PC-9 (cell line): Measurements from ENCODE around the gene HDAC1. TPM values are rescaled to one million over a fixed set of nuclear protein-coding genes. Genes with fewer than 3 reads are reported as not detected.

Experiments
- BruUV-seq: library from RNA; stranded (reverse); fragments of 400-500 nt; replicated peaks from 2 replicates; lab custom pipeline; 2021; lab: Mats Ljungman, UMichigan
- CTCF ChIA-PET: fragments of 300-600 bp; sonication (Branson Sonifier 250); formaldehyde crosslinking; loops from one replicate; lab custom pipeline; 2022; ENCODE audit warnings: antibody characterized with exemption; lab: Charles Lee
- POLR2A ChIA-PET: fragments of 300-600 bp; sonication (Branson Sonifier 250); formaldehyde crosslinking; loops from one replicate; lab custom pipeline; 2022; ENCODE audit warnings: antibody characterized with exemption; ENCODE audit not compliant: unreplicated experiment; lab: Charles Lee
- DNase-seq, 2 experiments: peaks; one replicate each; pipeline versions ENCODE4 v3.0.0 to v3.0.0-alpha.2; 2015 to 2022; ENCODE audit warnings: mixed read lengths in 1 of 2
- H2AFZ ChIP-seq: fragments of 200-600 bp; sonication (generic); 2 replicates; pipeline ENCODE4 v1.8.1; 2017; ENCODE audit warnings: antibody characterized with exemption
- H3F3A ChIP-seq: fragments of 200-600 bp; sonication (generic); 2 replicates; pipeline ENCODE4 v1.8.1; 2017; ENCODE audit warnings: antibody characterized with exemption, mild to moderate bottlenecking, low read depth; ENCODE audit not compliant: insufficient read depth
- H3K27ac ChIP-seq: fragments of 200-600 bp; sonication (generic); 2 replicates; pipeline ENCODE4 v1.6.1; 2016; ENCODE audit warnings: mixed run types
- H3K27me3 ChIP-seq: fragments of 200-600 bp; sonication (generic); 2 replicates; pipeline ENCODE4 v1.6.1; 2016; ENCODE audit warnings: low read depth, mixed run types; ENCODE audit not compliant: insufficient read depth
- H3K36me3 ChIP-seq: fragments of 200-600 bp; sonication (generic); 2 replicates; pipeline ENCODE4 v1.6.1; 2016; ENCODE audit warnings: low read depth, mixed run types
- H3K4me1 ChIP-seq: fragments of 200-600 bp; sonication (generic); replicated peaks from 2 replicates; pipeline ENCODE4 v1.6.1; 2016; ENCODE audit warnings: mixed run types; ENCODE audit not compliant: insufficient read depth
- H3K4me2 ChIP-seq: fragments of 200-600 bp; sonication (generic); 2 replicates; pipeline ENCODE4 v1.6.1; 2017; ENCODE audit warnings: mixed run types
- H3K4me3 ChIP-seq: fragments of 200-600 bp; sonication (generic); 2 replicates; pipeline ENCODE4 v1.6.1; 2016; ENCODE audit warnings: mixed run types
- H3K79me2 ChIP-seq: fragments of 200-600 bp; sonication (generic); 2 replicates; pipeline ENCODE4 v1.6.1; 2017; ENCODE audit warnings: low read depth, mixed run types
- H3K9me2 ChIP-seq: fragments of 200-600 bp; sonication (generic); 2 replicates; pipeline ENCODE4 v1.8.1; 2017; ENCODE audit warnings: mild to moderate bottlenecking; ENCODE audit not compliant: insufficient read depth
- H3K9me3 ChIP-seq: fragments of 200-600 bp; sonication (generic); 2 replicates; pipeline ENCODE4 v1.8.1; 2016; ENCODE audit warnings: low read depth; ENCODE audit not compliant: insufficient read depth
- H4K20me1 ChIP-seq: fragments of 200-600 bp; sonication (generic); 2 replicates; pipeline ENCODE4 v1.8.1; 2017; ENCODE audit not compliant: insufficient read depth
- CTCF ChIP-seq: fragments of 200-600 bp; sonication (generic); conservative IDR thresholded peaks from 2 replicates; pipeline ENCODE4 v1.6.1; 2017; ENCODE audit warnings: mixed run types, antibody characterized with exemption, mild to moderate bottlenecking, moderate library complexity
- EZH2 ChIP-seq: fragments of 200-600 bp; sonication (generic); IDR thresholded peaks from 2 replicates; pipeline ENCODE4 v1.8.0; 2017; ENCODE audit warnings: antibody characterized with exemption, low read depth
- intact Hi-C: fragments of 100-400 bp; cut with micrococcal nuclease; formaldehyde crosslinking; loops from one replicate; pipeline ENCODE4 v1.10.0; 2022; ENCODE audit not compliant: unreplicated experiment
- total RNA-seq: library from RNA; stranded (reverse); gene quantifications from 2 replicates; pipeline ENCODE4 v1.2.3, GENCODE V29; 2021

HDAC1 gene
- total RNA-seq, 1 experiment from 2014 or later = 171 TPM

- DNase-seq = no peak
- Histone ChIP-seq H3K27ac (no peak overlapping the region), H2AFZ (peak overlapping the region; percentile 96; the same call in 1 of the 2 replicates), H3K9me3 (no peaks in the 10 kb centered on the region), H4K20me1 (no peaks in the 10 kb centered on the region), H3K79me2 (no peaks in the 10 kb centered on the region), H3K4me2 (peak overlapping the region; percentile 93), H3K36me3 (no peaks in the 10 kb centered on the region), H3K9me2 (no peaks in the 10 kb centered on the region), H3K27me3 (no peaks in the 10 kb centered on the region), H3K4me1 (peaks cover 14% of the 10 kb centered on the region; the same call in 1 of the 2 replicates), H3F3A (peaks cover 10% of the 10 kb centered on the region; the same call in 1 of the 2 replicates), H3K4me3 (peak overlapping the region; percentile 74)
- POLR2A ChIA-PET = interaction anchor here (0.6 kb wide), 1 partner anchor 28 kb away, joined by 9 read pairs; no protein-coding TSS in a partner anchor
- TF ChIP-seq EZH2 = no peak
- TF ChIP-seq CTCF = no peak
- CTCF ChIA-PET = interaction anchor here (1.0 kb wide), 1 partner anchor 137 kb away, joined by 3 read pairs; no protein-coding TSS in a partner anchor
- intact Hi-C loops = loop anchor here (5.0 kb wide), 1 partner anchor 340 kb away; the partner anchor contains the start of gene KHDRBS1
- BruUV-seq = TSS peak; percentile 51
These were observed 60.4 kb downstream of the HDAC1 start for GRCh38 chr1:32352239-32352745.

- no peaks in the 10 kb centered on the region for H3K27me3 ChIP-seq
- H3K79me2 ChIP-seq = no peaks in the 10 kb centered on the region
- CTCF ChIA-PET = interaction anchor here (1.0 kb wide), 1 partner anchor 137 kb away, joined by 3 read pairs; no protein-coding TSS in a partner anchor
- TF ChIP-seq CTCF = no peak
- no peak for TF ChIP-seq EZH2
- intact Hi-C loops = loop anchor here (5.0 kb wide), 1 partner anchor 341 kb away; the partner anchor contains the start of gene KHDRBS1
- H3F3A ChIP-seq = peaks cover 10% of the 10 kb centered on the region; the same call in 1 of the 2 replicates
- H3K4me3 ChIP-seq = no peak overlapping the region; the same call in 1 of the 2 replicates
- POLR2A ChIA-PET = interaction anchor here (0.6 kb wide), 1 partner anchor 29 kb away, joined by 9 read pairs; no protein-coding TSS in a partner anchor
- peaks cover 14% of the 10 kb centered on the region; the same call in 1 of the 2 replicates for H3K4me1 ChIP-seq
- no peaks in the 10 kb centered on the region for H3K9me3 ChIP-seq
- no peaks in the 10 kb centered on the region for H3K9me2 ChIP-seq
- no peaks in the 10 kb centered on the region for H4K20me1 ChIP-seq
- peak overlapping the region; percentile 93 for H3K4me2 ChIP-seq
- no peaks in the 10 kb centered on the region for H3K36me3 ChIP-seq
- no peak overlapping the region for H3K27ac ChIP-seq
- DNase-seq = no peak
- H2AFZ ChIP-seq = no peak overlapping the region
- BruUV-seq = no TSS peak
These were observed 61.0 kb downstream of the HDAC1 start for GRCh38 chr1:32352831-32353383.

GRCh38 chr1:32353431-32353830, 61.5 kb downstream of the HDAC1 start:
- Histone ChIP-seq H2AFZ (no peak overlapping the region), H3K27me3 (no peaks in the 10 kb centered on the region), H3K79me2 (no peaks in the 10 kb centered on the region), H3F3A (peaks cover 15% of the 10 kb centered on the region; the same call in 1 of the 2 replicates), H3K36me3 (no peaks in the 10 kb centered on the region), H3K4me1 (peaks cover 14% of the 10 kb centered on the region; the same call in 1 of the 2 replicates), H3K9me2 (no peaks in the 10 kb centered on the region), H3K4me2 (no peak overlapping the region), H3K9me3 (no peaks in the 10 kb centered on the region), H4K20me1 (no peaks in the 10 kb centered on the region), H3K4me3 (no peak overlapping the region), H3K27ac (no peak overlapping the region)
- no TSS peak for BruUV-seq
- intact Hi-C loops = loop anchor here (5.0 kb wide), 1 partner anchor 341 kb away; the partner anchor contains the start of gene KHDRBS1
- ChIA-PET POLR2A (no interaction called here), CTCF (interaction anchor here (1.0 kb wide), 1 partner anchor 138 kb away, joined by 3 read pairs; no protein-coding TSS in a partner anchor)
- TF ChIP-seq EZH2 (no peak), CTCF (no peak)
- DNase-seq = no peak
